ENCODE data around the gene HIPK3. TPM values are rescaled to one million over a fixed set of nuclear protein-coding genes. Genes with fewer than 3 reads are reported as not detected.
A peak's percentile ranks its signal among the peaks of the same experiment; 100 is the strongest.

The HIPK3 gene
- total RNA-seq, 4 donors from 2014 or later: 267 to 391 (median 316) TPM

DNA sequence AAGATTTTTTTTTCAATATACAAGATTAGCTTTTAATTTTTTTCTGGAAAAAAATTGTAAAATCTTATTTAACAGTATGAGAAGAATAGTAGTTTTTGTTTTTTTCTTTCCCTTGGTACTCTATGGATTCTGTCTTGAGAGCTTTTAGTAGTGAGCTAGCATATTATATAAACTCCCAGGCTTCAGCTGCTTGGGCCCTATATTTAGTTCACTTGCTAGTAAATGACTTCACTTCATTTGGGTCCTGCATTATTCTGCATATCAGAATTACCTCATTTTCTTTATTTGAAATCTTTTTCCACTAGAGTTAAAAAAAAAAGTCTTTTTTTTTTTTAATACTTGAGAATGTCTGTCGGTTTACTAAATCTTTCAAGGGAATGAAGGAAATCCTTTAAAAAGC, 33.1 kb downstream of the HIPK3 start:
- no peaks in the 10 kb centered on the region for H3K27me3 ChIP-seq
- no peaks in the 10 kb centered on the region for H3K36me3 ChIP-seq
- H3K4me1 ChIP-seq: peaks cover 0 to 5% of the 10 kb centered on the region in 2 donors
- H3K27ac ChIP-seq: peak overlapping the region; percentile 48 to 75
- no peak for DNase-seq
- no peaks in the 10 kb centered on the region for H3K9me3 ChIP-seq
- no peak for TF ChIP-seq POLR2A (IDR thresholded peaks at IDR 0.05)
- TF ChIP-seq, protein P1, sequence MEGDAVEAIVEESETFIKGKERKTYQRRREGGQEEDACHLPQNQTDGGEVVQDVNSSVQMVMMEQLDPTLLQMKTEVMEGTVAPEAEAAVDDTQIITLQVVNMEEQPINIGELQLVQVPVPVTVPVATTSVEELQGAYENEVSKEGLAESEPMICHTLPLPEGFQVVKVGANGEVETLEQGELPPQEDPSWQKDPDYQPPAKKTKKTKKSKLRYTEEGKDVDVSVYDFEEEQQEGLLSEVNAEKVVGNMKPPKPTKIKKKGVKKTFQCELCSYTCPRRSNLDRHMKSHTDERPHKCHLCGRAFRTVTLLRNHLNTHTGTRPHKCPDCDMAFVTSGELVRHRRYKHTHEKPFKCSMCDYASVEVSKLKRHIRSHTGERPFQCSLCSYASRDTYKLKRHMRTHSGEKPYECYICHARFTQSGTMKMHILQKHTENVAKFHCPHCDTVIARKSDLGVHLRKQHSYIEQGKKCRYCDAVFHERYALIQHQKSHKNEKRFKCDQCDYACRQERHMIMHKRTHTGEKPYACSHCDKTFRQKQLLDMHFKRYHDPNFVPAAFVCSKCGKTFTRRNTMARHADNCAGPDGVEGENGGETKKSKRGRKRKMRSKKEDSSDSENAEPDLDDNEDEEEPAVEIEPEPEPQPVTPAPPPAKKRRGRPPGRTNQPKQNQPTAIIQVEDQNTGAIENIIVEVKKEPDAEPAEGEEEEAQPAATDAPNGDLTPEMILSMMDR (IDR thresholded peaks at IDR 0.05): no peak
- no peak overlapping the region for H3K4me3 ChIP-seq
- intact Hi-C loops (cut with DNase I; ENCODE audit: low total_unique reads): no loop called here

DNA sequence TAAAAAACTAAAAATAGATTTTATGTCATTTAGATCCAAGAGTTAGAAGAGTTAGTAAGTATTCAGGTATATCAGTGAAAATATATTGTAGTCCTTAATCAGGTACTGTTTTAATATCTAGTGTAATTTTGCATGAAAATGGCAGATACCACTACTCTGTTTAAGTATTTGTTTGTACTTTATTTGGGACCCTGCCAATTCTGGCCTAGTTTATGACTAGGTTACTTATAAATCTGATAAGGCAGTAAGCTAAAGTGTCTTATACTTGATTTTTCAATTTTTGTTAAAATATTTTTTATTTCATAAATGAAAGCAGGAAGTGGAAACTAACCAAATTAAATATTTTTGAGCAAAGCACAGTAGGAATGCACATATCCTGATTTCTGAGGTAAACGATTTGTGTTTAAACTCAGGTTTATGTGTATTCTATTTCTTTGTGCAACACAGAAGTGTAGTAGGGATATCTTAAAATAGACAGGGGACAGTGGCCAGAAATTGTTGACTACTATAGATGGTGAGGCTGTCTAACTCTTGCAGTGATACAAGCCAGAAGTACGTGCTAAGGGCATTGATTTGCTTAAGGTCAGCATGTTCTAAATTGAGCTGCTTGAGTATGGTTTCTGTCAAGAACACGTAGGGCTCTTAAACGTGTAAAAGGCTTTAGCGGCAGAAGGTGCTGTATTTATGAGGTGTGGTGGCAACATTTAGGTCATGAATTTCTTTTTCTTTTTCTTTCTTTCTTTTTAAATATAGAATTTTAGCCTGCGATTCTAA, 34.0 kb downstream of the HIPK3 start:
- peaks cover 0 to 12% of the 10 kb centered on the region in 2 donors for H3K4me1 ChIP-seq
- intact Hi-C loops (cut with DNase I; ENCODE audit: low total_unique reads): no loop called here

DNA sequence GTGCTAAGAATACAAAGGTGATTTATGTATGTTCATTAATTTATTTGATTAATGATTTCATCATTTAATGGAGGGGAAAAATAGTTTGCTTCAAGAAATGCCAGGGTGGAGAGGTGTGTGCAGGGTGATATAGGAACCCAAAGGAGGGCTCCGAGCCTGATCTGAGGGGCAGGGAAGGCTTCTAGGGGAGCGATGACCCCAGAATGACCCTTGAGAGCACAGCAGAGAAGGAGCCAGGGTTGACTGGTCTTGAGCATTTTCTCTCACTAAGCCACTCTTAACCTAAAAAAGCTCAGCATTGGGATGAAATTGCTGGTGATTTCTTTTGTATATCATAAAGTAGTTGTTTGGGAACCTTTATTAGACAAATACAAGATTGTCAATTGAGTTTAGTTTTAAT, 35.1 kb downstream of the HIPK3 start:
- peak overlapping the region; percentile 48 to 75 for H3K27ac ChIP-seq
- no peak for DNase-seq
- no peaks in the 10 kb centered on the region for H3K27me3 ChIP-seq
- intact Hi-C loops (cut with DNase I; ENCODE audit: low total_unique reads): no loop called here
- H3K9me3 ChIP-seq: no peaks in the 10 kb centered on the region
- H3K4me3 ChIP-seq: no peak overlapping the region
- TF ChIP-seq, protein P1 (IDR thresholded peaks at IDR 0.05): no peak
- no peak for TF ChIP-seq POLR2A (IDR thresholded peaks at IDR 0.05)
- no peaks in the 10 kb centered on the region for H3K36me3 ChIP-seq
- H3K4me1 ChIP-seq: peaks cover 0 to 12% of the 10 kb centered on the region in 2 donors

More for the DNA sequence above, 34.0 kb downstream of the HIPK3 start:
- DNase-seq: peak in 1 of 2 donors; percentile 25
- H3K9me3 ChIP-seq: no peaks in the 10 kb centered on the region
- no peak overlapping the region for H3K4me3 ChIP-seq
- H3K36me3 ChIP-seq: no peaks in the 10 kb centered on the region
- TF ChIP-seq, protein P1 (IDR thresholded peaks at IDR 0.05): no peak
- TF ChIP-seq POLR2A (IDR thresholded peaks at IDR 0.05): no peak
- H3K27ac ChIP-seq: peak overlapping the region; percentile 48 to 75
- H3K27me3 ChIP-seq: no peaks in the 10 kb centered on the region

DNA sequence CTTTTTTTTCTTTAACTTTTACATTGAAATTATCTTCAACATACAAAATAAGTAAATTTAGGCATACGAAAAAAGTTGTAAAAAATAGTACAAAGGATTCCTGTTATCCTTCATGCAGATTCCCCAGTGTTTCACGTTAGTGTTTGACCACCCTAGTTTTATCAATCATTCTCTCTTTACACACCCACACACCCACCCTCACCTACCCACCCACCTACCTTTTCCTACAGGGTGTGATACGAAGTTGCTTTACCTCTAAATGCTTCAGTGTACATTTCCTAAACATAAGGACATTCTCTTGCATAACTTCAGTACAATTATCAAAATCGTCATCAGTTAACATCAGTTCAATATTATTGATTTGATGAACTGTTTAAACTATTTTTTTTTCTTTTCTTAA, 37.0 kb downstream of the HIPK3 start:
- no peak overlapping the region for H3K4me3 ChIP-seq
- DNase-seq: no peak
- no peak overlapping the region for H3K27ac ChIP-seq
- no peaks in the 10 kb centered on the region for H3K36me3 ChIP-seq
- H3K27me3 ChIP-seq: no peaks in the 10 kb centered on the region
- TF ChIP-seq POLR2A (IDR thresholded peaks at IDR 0.05): no peak
- TF ChIP-seq, protein P1 (IDR thresholded peaks at IDR 0.05): no peak
- H3K9me3 ChIP-seq: no peaks in the 10 kb centered on the region
- intact Hi-C loops (cut with DNase I; ENCODE audit: low total_unique reads): no loop called here
- peaks cover 0 to 12% of the 10 kb centered on the region in 2 donors for H3K4me1 ChIP-seq

DNA sequence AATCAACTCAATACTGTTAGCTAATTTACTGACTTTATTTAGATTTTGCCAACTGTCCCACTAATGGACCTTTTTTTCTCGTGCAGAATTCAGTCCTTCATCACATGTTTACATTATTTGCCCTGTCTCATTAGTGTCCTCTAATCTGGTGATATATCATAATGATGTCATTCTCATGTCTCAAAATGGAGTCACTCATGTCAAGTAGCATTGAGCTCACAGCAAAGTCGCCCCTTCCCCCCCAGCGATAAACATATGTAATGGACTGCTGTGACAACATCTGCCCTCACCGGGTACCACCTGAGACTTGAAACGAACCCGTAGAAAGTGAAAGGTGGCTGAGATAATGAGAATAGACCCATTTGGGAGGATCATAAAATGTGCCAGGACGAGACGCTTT, 37.6 kb downstream of the HIPK3 start:
- H3K4me1 ChIP-seq: peaks cover 0 to 11% of the 10 kb centered on the region in 2 donors
- no peak overlapping the region for H3K4me3 ChIP-seq
- no peaks in the 10 kb centered on the region for H3K36me3 ChIP-seq
- H3K27me3 ChIP-seq: no peaks in the 10 kb centered on the region
- no peaks in the 10 kb centered on the region for H3K9me3 ChIP-seq
- H3K27ac ChIP-seq: no peak overlapping the region
- intact Hi-C loops (cut with DNase I; ENCODE audit: low total_unique reads): no loop called here
- no peak for DNase-seq
- TF ChIP-seq POLR2A (IDR thresholded peaks at IDR 0.05): no peak
- TF ChIP-seq, protein P1 (IDR thresholded peaks at IDR 0.05): no peak

All from uterus (tissue), 4 donors.